Heart left ventricle (tissue), 16 donors: ENCODE data around the gene TRMO. TPM values are rescaled to one million over a fixed set of nuclear protein-coding genes. Genes with fewer than 3 reads are reported as not detected.
A peak's percentile ranks its signal among the peaks of the same experiment; 100 is the strongest.

ENCODE experiments used
- ATAC-seq, 4 donors: fragments of 200-7000 bp; cut with Tn5 transposase; one replicate each; pipeline ENCODE4 v1.9.1; 2020 to 2022; ENCODE audit warnings: moderate library complexity in 4 of 4, mild to moderate bottlenecking in 3 of 4, moderate number of reproducible peaks in 1 of 4
- DNase-seq, 5 donors: peaks; one replicate each; pipeline ENCODE4 v3.0.0-alpha.2; 2020
- H3K27ac ChIP-seq, 12 donors: fragments of 200-600 bp; sonication (generic) in 4 of 12; one replicate each; pipeline versions ENCODE4 v1.5.0 to v1.8.0; 2016 to 2022; ENCODE audit warnings: mild to moderate bottlenecking in 2 of 12
- H3K27me3 ChIP-seq, 9 donors: fragments of 200-600 bp; sonication (generic) in 2 of 9; one replicate each; pipeline versions ENCODE4 v1.5.1 to v1.8.0; 2016 to 2022; ENCODE audit warnings: mild to moderate bottlenecking in 3 of 9
- H3K36me3 ChIP-seq, 9 donors: fragments of 200-600 bp; sonication (generic) in 2 of 9; one replicate each; pipeline versions ENCODE4 v1.5.0 to v1.8.0; 2018 to 2022; ENCODE audit warnings: mild to moderate bottlenecking in 2 of 9
- H3K4me1 ChIP-seq, 12 donors: fragments of 200-600 bp; sonication (generic) in 4 of 12; one replicate each; pipeline versions ENCODE4 v1.5.0 to v1.8.0; 2016 to 2022; ENCODE audit warnings: mild to moderate bottlenecking in 3 of 12
- H3K4me3 ChIP-seq, 12 donors: fragments of 200-600 bp; sonication (generic) in 4 of 12; one replicate each; pipeline versions ENCODE4 v1.5.0 to v1.8.0; 2017 to 2022; ENCODE audit warnings: mild to moderate bottlenecking in 9 of 12, moderate library complexity in 4 of 12
- H3K9me3 ChIP-seq, 12 donors: fragments of 200-600 bp; sonication (generic) in 4 of 12; one replicate each; pipeline versions ENCODE4 v1.5.0 to v1.8.0; 2016 to 2022; ENCODE audit warnings: mild to moderate bottlenecking in 1 of 12
- POLR2A ChIP-seq, 2 donors: fragments of 450-650 bp; IDR thresholded peaks; one replicate each; pipeline ENCODE4 v1.6.1; 2017; ENCODE audit warnings: antibody characterized with exemption in 2 of 2, mild to moderate bottlenecking in 2 of 2, moderate library complexity in 2 of 2
- WGBS, 4 donors: extraction: QIAGEN DNeasy Blood & Tissue Kit in 2 of 4; methylation state at CpG; one replicate each; pipeline versions ENCODE4 v1.1.5 to v1.1.7; 2013 to 2018; 5-methylcytosine and 5-hydroxymethylcytosine counted together
- intact Hi-C, 10 donors: fragments of 100-400 bp; cut with DNase I; formaldehyde crosslinking; loops; one replicate each; pipeline versions ENCODE4 v1.11.1 to v1.14.2; 2022
- polyA plus RNA-seq, 2 donors: library from polyadenylated mRNA; stranded (reverse); fragments of 200-250 nt; gene quantifications; one replicate each; pipeline ENCODE4 v1.2.3, GENCODE V29; 2013
- total RNA-seq, 9 donors: library from RNA; depleted of rRNA in 2 of 9; stranded (reverse); fragments of >200 nt in 2 of 9; fragmentation: NEBNext Ultra II Directional in 3 of 9; extraction: Animal tissue kit (Norgen Biotek cat#: 25700) in 3 of 9; gene quantifications; one replicate each; pipeline versions ENCODE4 v1.1.0 to v1.2.4, GENCODE V29; 2016 to 2023
- TF ChIP-seq, protein P1 (sequence below), 12 donors: fragments of 200-600 bp; sonication (generic) in 4 of 12; IDR thresholded peaks; one replicate each; pipeline versions ENCODE4 v1.5.0 to v1.8.0; 2018 to 2022; ENCODE audit warnings: antibody characterized with exemption in 12 of 12, mild to moderate bottlenecking in 5 of 12
- donor health status: ischemic (EF 13 %, LVEDD 7.1; RV severe dilation, severe dysfunction).
- donor health status: healthy with polysubstance abuse.
- donor health status: DM: no; HTN: yes; CAD: no.
- donor health status: DM: no; HTN: no; CAD: no.
- donor health status: ischemic (EF 25% LVEDD 6.9; RV normal size, moderate dysfunction).
- donor health status: ischemic (EF 25% LVEDD 5.7; RV mildly dilated, moderate dysfunction).
- donor health status: healthy.
- donor health status: DM: yes; HTN: yes; CAD: no.
- donor health status: ischemic (EF 35%, LVEDD 5.7; RV mildly dilated, moderate dysfunction).
- donor health status: nonischemic (EF 11% LVEDD 7.7; RV severe dilation, severe dysfunction).
- donor health status: DM: yes; HTN: yes; CAD: no.
- donor health status: PGD.
- donor health status: ischemic (EF 29% LVEDD 5.4; RV normal size, mild dysfunction).
- donor health status: nonischemic (EF 23%, LVEDD 6.1; RV moderate dilation, normal function).

TRMO gene
- total and polyA plus RNA-seq, 11 donors = 2.8 to 23.3 (median 8.0) TPM

DNA sequence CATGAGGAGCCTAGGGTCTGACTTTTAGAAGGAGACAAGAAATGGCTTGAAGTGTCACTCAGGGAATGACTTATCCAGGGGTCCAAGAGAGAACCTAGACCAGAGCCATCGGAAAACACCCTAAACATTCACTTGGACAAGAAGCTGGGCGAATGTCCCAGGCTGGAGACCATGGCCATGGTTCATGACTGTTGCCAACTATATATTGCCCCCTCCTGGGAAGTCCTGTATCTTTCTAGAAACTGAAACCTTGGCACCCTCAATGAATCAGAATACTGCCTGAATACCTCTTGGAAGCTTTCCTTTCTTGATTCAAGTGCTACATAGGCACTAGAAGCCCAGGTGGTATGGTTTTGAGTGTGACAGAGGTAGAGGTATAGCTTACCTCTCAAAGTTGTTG lies 29.9 kb downstream of the TRMO start:
- WGBS, 4 donors = 84 to 90% (median 84%) methylated on average over 2 of the region's 2 CpGs

DNA sequence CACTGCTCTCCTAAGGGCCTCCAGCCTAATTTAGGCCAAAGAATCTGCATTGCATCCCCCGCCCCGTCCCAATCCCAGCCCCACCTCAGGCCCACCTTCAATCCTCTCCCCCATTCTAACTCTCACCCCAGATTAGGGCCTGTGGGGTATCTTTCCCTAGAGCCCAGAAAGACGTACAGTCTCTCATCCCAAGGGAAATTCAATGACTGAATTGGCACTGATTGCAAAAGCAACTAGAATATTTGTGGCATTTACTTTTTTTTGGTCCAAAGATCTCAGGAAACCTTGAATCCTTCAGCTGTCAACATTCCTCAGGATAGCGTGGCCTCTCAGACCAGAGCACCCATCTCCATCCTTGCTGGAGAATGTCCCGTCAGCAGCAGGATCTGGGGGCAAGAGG lies 30.6 kb downstream of the TRMO start:
- Histone ChIP-seq H3K4me1 (no peaks in the 10 kb centered on the region), H3K27me3 (no peaks in the 10 kb centered on the region), H3K36me3 (no peaks in the 10 kb centered on the region), H3K27ac (no peak overlapping the region), H3K9me3 (peaks cover 0 to 17% (median 8%) of the 10 kb centered on the region in 12 donors), H3K4me3 (no peak overlapping the region)
- TF ChIP-seq POLR2A (IDR thresholded peaks at IDR 0.05) = no peak
- ATAC-seq (no peak), DNase-seq (no peak)
- intact Hi-C loops = no loop called here
- WGBS, 4 donors = 75 to 85% (median 77%) methylated on average over 5 of the region's 5 CpGs

More for the DNA sequence above, 29.9 kb downstream of the TRMO start:
- no peak overlapping the region for H3K27ac ChIP-seq
- no peaks in the 10 kb centered on the region for H3K27me3 ChIP-seq
- H3K4me1 ChIP-seq = no peaks in the 10 kb centered on the region
- DNase-seq (no peak), ATAC-seq (no peak)
- no peak overlapping the region for H3K4me3 ChIP-seq
- peaks cover 0 to 17% (median 8%) of the 10 kb centered on the region in 12 donors for H3K9me3 ChIP-seq
- peaks cover 0 to 5% (median 0%) of the 10 kb centered on the region in 9 donors for H3K36me3 ChIP-seq
- TF ChIP-seq, protein P1, sequence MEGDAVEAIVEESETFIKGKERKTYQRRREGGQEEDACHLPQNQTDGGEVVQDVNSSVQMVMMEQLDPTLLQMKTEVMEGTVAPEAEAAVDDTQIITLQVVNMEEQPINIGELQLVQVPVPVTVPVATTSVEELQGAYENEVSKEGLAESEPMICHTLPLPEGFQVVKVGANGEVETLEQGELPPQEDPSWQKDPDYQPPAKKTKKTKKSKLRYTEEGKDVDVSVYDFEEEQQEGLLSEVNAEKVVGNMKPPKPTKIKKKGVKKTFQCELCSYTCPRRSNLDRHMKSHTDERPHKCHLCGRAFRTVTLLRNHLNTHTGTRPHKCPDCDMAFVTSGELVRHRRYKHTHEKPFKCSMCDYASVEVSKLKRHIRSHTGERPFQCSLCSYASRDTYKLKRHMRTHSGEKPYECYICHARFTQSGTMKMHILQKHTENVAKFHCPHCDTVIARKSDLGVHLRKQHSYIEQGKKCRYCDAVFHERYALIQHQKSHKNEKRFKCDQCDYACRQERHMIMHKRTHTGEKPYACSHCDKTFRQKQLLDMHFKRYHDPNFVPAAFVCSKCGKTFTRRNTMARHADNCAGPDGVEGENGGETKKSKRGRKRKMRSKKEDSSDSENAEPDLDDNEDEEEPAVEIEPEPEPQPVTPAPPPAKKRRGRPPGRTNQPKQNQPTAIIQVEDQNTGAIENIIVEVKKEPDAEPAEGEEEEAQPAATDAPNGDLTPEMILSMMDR (IDR thresholded peaks at IDR 0.05) = no peak
- TF ChIP-seq POLR2A (IDR thresholded peaks at IDR 0.05) = no peak
- intact Hi-C loops = no loop called here

DNA sequence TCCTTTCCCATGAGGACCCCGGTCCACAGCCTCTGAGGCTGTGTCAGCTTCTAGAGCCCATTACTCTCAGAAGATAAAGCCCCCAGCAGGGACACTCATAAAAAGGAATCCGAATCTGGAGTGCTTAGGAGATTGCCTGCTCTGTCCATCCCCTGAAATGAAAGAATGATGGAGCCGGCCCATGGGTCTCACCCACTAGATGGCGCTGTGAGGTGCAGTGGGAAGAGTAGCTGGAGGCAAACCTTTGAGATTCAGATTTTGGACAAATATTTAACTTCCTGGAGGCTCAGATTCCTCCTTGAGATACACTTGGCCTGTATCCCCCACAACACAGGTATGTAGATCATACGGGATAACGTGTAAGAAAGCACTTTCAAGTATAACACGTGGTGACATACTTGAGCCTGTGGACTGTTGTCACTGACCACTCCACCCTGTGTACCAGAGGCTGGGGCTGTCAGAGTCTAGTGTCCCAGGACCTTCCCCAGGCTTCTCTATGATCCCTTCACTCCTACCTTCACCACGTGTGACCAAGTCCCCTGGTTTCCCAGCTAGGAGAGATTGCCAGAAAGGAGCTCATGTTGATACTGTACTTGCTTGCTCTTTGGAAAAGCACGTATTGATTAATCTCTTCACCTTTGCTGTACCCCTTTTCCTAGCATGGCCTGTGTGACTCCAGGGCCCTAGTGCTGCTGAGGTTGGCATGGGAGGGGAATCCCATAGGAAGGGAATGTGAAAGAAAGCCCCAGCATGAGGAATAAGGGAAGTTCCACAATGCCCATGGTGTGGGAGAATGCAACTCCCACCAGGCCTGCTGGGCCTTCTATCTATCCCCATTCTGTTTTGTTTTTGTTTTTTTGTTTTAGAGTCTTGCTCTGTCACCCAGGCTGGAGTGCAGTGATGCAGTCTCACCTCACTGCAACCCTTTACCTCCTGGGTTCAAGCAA lies 32.1 kb downstream of the TRMO start:
- DNase-seq = peak in 1 of 5 donors; percentile 31
- no peak overlapping the region for H3K4me3 ChIP-seq
- WGBS, 4 donors = 38 to 49% (median 42%) methylated on average over 8 to 9 of the region's 9 CpGs
- intact Hi-C loops = no loop called here
- no peak for ATAC-seq
- H3K27me3 ChIP-seq = peaks cover 0 to 2% (median 0%) of the 10 kb centered on the region in 9 donors
- TF ChIP-seq POLR2A (IDR thresholded peaks at IDR 0.05) = no peak
- TF ChIP-seq, protein P1 (IDR thresholded peaks at IDR 0.05) = peak in 11 of 12 donors; percentile 14 to 85 (median 48)
- no peak overlapping the region for H3K27ac ChIP-seq
- no peaks in the 10 kb centered on the region for H3K36me3 ChIP-seq
- H3K9me3 ChIP-seq = peaks cover 0 to 17% (median 8%) of the 10 kb centered on the region in 12 donors
- H3K4me1 ChIP-seq = no peaks in the 10 kb centered on the region

DNA sequence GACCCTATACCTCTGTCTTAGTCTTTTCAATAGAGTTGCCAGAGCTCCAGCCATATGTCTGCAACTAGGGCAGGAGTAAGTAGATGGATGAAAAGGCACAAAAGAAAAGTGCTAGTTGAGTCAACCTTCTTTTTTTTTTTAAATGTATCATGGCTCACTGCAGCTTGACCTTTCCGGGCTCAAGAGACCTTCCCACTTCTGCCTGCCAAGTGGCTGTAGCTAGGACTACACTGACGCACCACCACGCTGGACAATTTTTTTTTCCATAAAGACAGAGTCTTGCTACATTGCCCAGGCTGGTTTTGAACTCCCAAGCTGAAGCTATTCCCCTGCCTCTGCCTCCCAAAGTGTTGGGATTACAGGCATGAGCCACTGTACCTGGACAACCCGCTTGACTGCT lies 42.0 kb downstream of the TRMO start:
- H3K27ac ChIP-seq = no peak overlapping the region
- TF ChIP-seq, protein P1 (IDR thresholded peaks at IDR 0.05) = no peak
- no peak for TF ChIP-seq POLR2A (IDR thresholded peaks at IDR 0.05)
- WGBS, 4 donors = 55 to 77% (median 69%) methylated on average over 4 of the region's 4 CpGs
- no peak for DNase-seq
- H3K36me3 ChIP-seq = no peaks in the 10 kb centered on the region
- peaks cover 0 to 4% (median 0%) of the 10 kb centered on the region in 9 donors for H3K27me3 ChIP-seq
- H3K4me3 ChIP-seq = no peak overlapping the region
- H3K9me3 ChIP-seq = no peaks in the 10 kb centered on the region
- intact Hi-C loops = no loop called here
- ATAC-seq = no peak
- H3K4me1 ChIP-seq = peaks cover 0 to 14% (median 8%) of the 10 kb centered on the region in 12 donors
